H1 (cell line): ENCODE results near the gene SPAAR. TPM values are rescaled to one million over a fixed set of nuclear protein-coding genes. Genes with fewer than 3 reads are reported as not detected.

Experiments
- CTCF ChIA-PET: fragments of 300-600 bp; sonication (Branson Sonifier 250); formaldehyde crosslinking; loops from one replicate; lab custom pipeline; 2021; ENCODE audit not compliant: partially characterized antibody; lab: Charles Lee
- POLR2A ChIA-PET: fragments of 300-600 bp; sonication (Branson Sonifier 250); formaldehyde crosslinking; loops from one replicate; lab custom pipeline; 2021; ENCODE audit warnings: inconsistent platforms; ENCODE audit not compliant: partially characterized antibody; lab: Charles Lee
- DNase-seq, 2 experiments: peaks; one replicate each; pipeline versions ENCODE4 v3.0.0 to v3.0.0-alpha.2; 2010 to 2022; ENCODE audit warnings: low spot score in 2 of 2, low read depth in 1 of 2, mixed read lengths in 1 of 2
- FAIRE-seq: peaks from 2 replicates; lab custom pipeline; 2011; peaks lifted over from hg19 to GRCh38; lab: Jason Lieb, UNC
- H2AFZ ChIP-seq: 2 replicates; pipeline ENCODE4 v1.8.1; 2012; ENCODE audit warnings: low read length, inconsistent platforms
- H2AK5ac ChIP-seq: 2 replicates; pipeline ENCODE4 v1.6.1; 2013; ENCODE audit warnings: low read depth, low read length
- H2BK120ac ChIP-seq: replicated peaks from 2 replicates; pipeline ENCODE3; 2013; ENCODE audit warnings: low read depth, low read length, inconsistent platforms
- H2BK12ac ChIP-seq: 2 replicates; pipeline ENCODE4 v1.6.1; 2013; ENCODE audit warnings: low read depth, low read length
- H2BK15ac ChIP-seq: 2 replicates; pipeline ENCODE4 v1.6.1; 2013; ENCODE audit warnings: low read length
- H2BK20ac ChIP-seq: 2 replicates; pipeline ENCODE4 v1.6.1; 2013; ENCODE audit warnings: low read length
- H2BK5ac ChIP-seq: 2 replicates; pipeline ENCODE4 v1.6.1; 2013; ENCODE audit warnings: low read depth, low read length
- H3K14ac ChIP-seq: 2 replicates; pipeline ENCODE4 v1.6.1; 2013; ENCODE audit warnings: inconsistent platforms; ENCODE audit not compliant: insufficient read length
- H3K18ac ChIP-seq: 2 replicates; pipeline ENCODE4 v1.6.1; 2013; ENCODE audit warnings: low read length; ENCODE audit errors: extremely low read depth
- H3K23ac ChIP-seq: 2 replicates; pipeline ENCODE4 v1.6.1; 2013; ENCODE audit warnings: inconsistent platforms; ENCODE audit not compliant: insufficient read length
- H3K23me2 ChIP-seq: 2 replicates; pipeline ENCODE4 v1.6.1; 2013; ENCODE audit warnings: low read depth, low read length
- H3K27ac ChIP-seq: 2 replicates; pipeline ENCODE4 v1.6.1; 2011; ENCODE audit warnings: low read depth, low read length, inconsistent platforms
- H3K27me3 ChIP-seq, 4 experiments: replicated peaks in 1 of 4; 1 replicate in 1 of 4; 2 replicates in 3 of 4; pipeline versions ENCODE4 v1.6.1 to v1.8.1; 2011 to 2013; ENCODE audit warnings: low read length in 3 of 4, mild to moderate bottlenecking in 3 of 4, inconsistent platforms in 2 of 4, mixed read lengths in 2 of 4, moderate library complexity in 1 of 4; ENCODE audit not compliant: control insufficient read depth in 3 of 4, insufficient read depth in 3 of 4; ENCODE audit errors: extremely low read depth in 1 of 4
- H3K36me3 ChIP-seq, 4 experiments: 2 replicates each; pipeline versions ENCODE4 v1.6.1 to v1.8.1; 2011 to 2013; ENCODE audit warnings: mild to moderate bottlenecking in 4 of 4, low read length in 3 of 4, moderate library complexity in 2 of 4, control low read depth in 1 of 4, inconsistent platforms in 1 of 4; ENCODE audit not compliant: insufficient read depth in 4 of 4, control insufficient read depth in 2 of 4
- H3K4ac ChIP-seq: replicated peaks from 2 replicates; pipeline ENCODE3; 2013; ENCODE audit warnings: low read length, low read depth, mixed read lengths, inconsistent platforms; ENCODE audit not compliant: insufficient read length
- H3K4me1 ChIP-seq, 4 experiments: replicated peaks in 1 of 4; 1 replicate in 1 of 4; 2 replicates in 3 of 4; pipeline versions ENCODE4 v1.6.1 to v1.8.1; 2011 to 2013; ENCODE audit warnings: low read length in 3 of 4, inconsistent platforms in 2 of 4, mixed read lengths in 1 of 4; ENCODE audit not compliant: insufficient read depth in 4 of 4, control insufficient read depth in 3 of 4
- H3K4me2 ChIP-seq, 2 experiments: 2 replicates each; pipeline versions ENCODE4 v1.6.1 to v1.8.1; 2011 to 2013; ENCODE audit warnings: low read depth in 2 of 2, low read length in 2 of 2, control low read depth in 1 of 2, inconsistent platforms in 1 of 2, mild to moderate bottlenecking in 1 of 2; ENCODE audit not compliant: insufficient read depth in 1 of 2
- H3K4me3 ChIP-seq, 4 experiments: fragments of 200-600, 300-600 bp in 1 of 4; sonication (generic), shearing (Covaris generic), sonication (Bioruptor Twin) in 1 of 4; 2 replicates each; pipeline versions ENCODE4 v1.5.1 to v1.8.1; 2011 to 2016; ENCODE audit warnings: low read length in 4 of 4, low read depth in 3 of 4, control low read depth in 2 of 4, inconsistent platforms in 2 of 4, mild to moderate bottlenecking in 2 of 4, mixed read lengths in 1 of 4, moderate library complexity in 1 of 4; ENCODE audit not compliant: insufficient read depth in 2 of 4; ENCODE audit errors: extremely low read depth in 1 of 4
- H3K56ac ChIP-seq: replicated peaks from 2 replicates; pipeline ENCODE3; 2013; ENCODE audit warnings: low read depth, mild to moderate bottlenecking, mixed read lengths, low read length, inconsistent platforms; ENCODE audit not compliant: insufficient read length
- H3K79me1 ChIP-seq: 2 replicates; pipeline ENCODE4 v1.6.1; 2013; ENCODE audit warnings: low read depth, low read length, control low read depth
- H3K79me2 ChIP-seq, 2 experiments: 2 replicates each; pipeline versions ENCODE4 v1.6.1 to v1.8.1; 2012 to 2013; ENCODE audit warnings: low read length in 2 of 2, mild to moderate bottlenecking in 2 of 2, inconsistent platforms in 1 of 2; ENCODE audit not compliant: insufficient read depth in 2 of 2, control insufficient read depth in 1 of 2
- H3K9ac ChIP-seq, 4 experiments: replicated peaks in 1 of 4; 1 replicate in 1 of 4; 2 replicates in 3 of 4; pipeline versions ENCODE4 v1.6.1 to v1.8.1; 2011 to 2013; ENCODE audit warnings: low read depth in 3 of 4, low read length in 3 of 4, control low read depth in 2 of 4, mild to moderate bottlenecking in 2 of 4, moderate library complexity in 2 of 4, inconsistent platforms in 1 of 4; ENCODE audit errors: extremely low read depth in 1 of 4
- H3K9me3 ChIP-seq, 2 experiments: 2 replicates each; pipeline versions ENCODE4 v1.6.1 to v1.8.1; 2012 to 2013; ENCODE audit warnings: mild to moderate bottlenecking in 2 of 2, moderate library complexity in 2 of 2, control low read depth in 1 of 2, inconsistent platforms in 1 of 2, low read depth in 1 of 2, low read length in 1 of 2, mixed read lengths in 1 of 2; ENCODE audit not compliant: insufficient read depth in 2 of 2
- H4K20me1 ChIP-seq, 2 experiments: replicated peaks in 1 of 2; 2 replicates each; pipeline versions ENCODE3 to v1.8.1; 2011 to 2013; ENCODE audit warnings: inconsistent platforms in 2 of 2, low read length in 2 of 2, mild to moderate bottlenecking in 1 of 2; ENCODE audit not compliant: insufficient read depth in 2 of 2, control insufficient read depth in 1 of 2
- H4K5ac ChIP-seq: 2 replicates; pipeline ENCODE4 v1.6.1; 2013; ENCODE audit warnings: low read length, low read depth, mixed read lengths, inconsistent platforms; ENCODE audit not compliant: insufficient read length
- H4K8ac ChIP-seq: 2 replicates; pipeline ENCODE4 v1.8.0; 2013; ENCODE audit warnings: mild to moderate bottlenecking, moderate library complexity, low read length, inconsistent platforms; ENCODE audit not compliant: insufficient read depth; ENCODE audit errors: extremely low read depth
- H4K91ac ChIP-seq: replicated peaks from 2 replicates; pipeline ENCODE3; 2013; ENCODE audit warnings: low read length, mixed read lengths, inconsistent platforms; ENCODE audit not compliant: insufficient read length
- WGBS, 2 experiments: shearing (Covaris generic) in 1 of 2; methylation state at CpG; one replicate each; pipeline versions ENCODE4 v1.1.6 to v1.1.7; 2013 to 2015; ENCODE audit warnings: low lambda C conversion rate in 2 of 2, mixed read lengths in 2 of 2, inconsistent platforms in 1 of 2, low coverage in 1 of 2, missing lambda C conversion rate in 1 of 2; ENCODE audit not compliant: insufficient replicate concordance in 2 of 2, insufficient coverage in 1 of 2, insufficient read length in 1 of 2; ENCODE audit errors: extremely low coverage in 1 of 2, missing lambda C conversion rate in 1 of 2; 5-methylcytosine and 5-hydroxymethylcytosine counted together
- polyA plus RNA-seq, 7 experiments: library from polyadenylated mRNA; depleted of rRNA in 3 of 7; stranded (reverse) in 5 of 7; unstranded in 2 of 7; fragments of >200 nt in 5 of 7; fragments of 200-250 nt in 2 of 7; gene quantifications; 1 replicate in 5 of 7; 2 replicates in 1 of 7; 4 replicates in 1 of 7; pipeline versions ENCODE4 v1.2.1 to v1.2.3, GENCODE V29; 2011 to 2013; ENCODE audit warnings: missing spikeins in 2 of 7, mixed read lengths in 2 of 7
- total RNA-seq: library from RNA; stranded (reverse); fragmentation: NEBNext Ultra II Directional; extraction: Animal tissue kit (Norgen Biotek cat#: 25700); gene quantifications from 2 replicates; pipeline ENCODE4 v1.2.1, GENCODE V29; 2021

The SPAAR gene
- total and polyA plus RNA-seq, 2 of the 8 experiments (the other 6 are each of a cell fraction or from before 2014, with no cell fraction given), result 0.27 TPM; not detected in 1

- H2BK12ac ChIP-seq, result no peak overlapping the region
- H4K8ac ChIP-seq, result no peak overlapping the region
- H3K23me2 ChIP-seq, result no peaks in the 10 kb centered on the region
- H3K4me2 ChIP-seq, result no peak overlapping the region
- H3K9ac ChIP-seq, result no peak overlapping the region
- ChIA-PET CTCF (interaction anchor here (1.0 to 5.7 kb wide), 2 partner anchors 7 to 34 kb away, joined by 3 to 24 read pairs; no protein-coding TSS in a partner anchor), POLR2A (interaction anchor here (0.7 kb wide), 1 partner anchor 42 kb away, joined by 3 read pairs; no protein-coding TSS in a partner anchor)
- no peaks in the 10 kb centered on the region for H3K4me1 ChIP-seq
- no peaks in the 10 kb centered on the region for H3K36me3 ChIP-seq
- no peaks in the 10 kb centered on the region for H3K79me1 ChIP-seq
- no peaks in the 10 kb centered on the region for H3K9me3 ChIP-seq
- H3K4me3 ChIP-seq, result no peak overlapping the region
- no peak overlapping the region for H2BK15ac ChIP-seq
- no peak overlapping the region for H2AFZ ChIP-seq
- no peak overlapping the region for H3K27ac ChIP-seq
- FAIRE-seq, result no peak
- no peak overlapping the region for H4K5ac ChIP-seq
- peaks cover 2 to 14% (median 3%) of the 10 kb centered on the region in 4 experiments; a peak in 5 of 7 replicates for H3K27me3 ChIP-seq
- no peak overlapping the region for H3K56ac ChIP-seq
- H3K14ac ChIP-seq, result no peak overlapping the region
- no peak overlapping the region for H2BK120ac ChIP-seq
- no peaks in the 10 kb centered on the region for H3K79me2 ChIP-seq
- no peak overlapping the region for H2AK5ac ChIP-seq
- WGBS, 2 experiments, result 43% methylated on average over 2 of the region's 2 CpGs; no CpG with 5 or more reads in 1 of the 2 experiments
- H3K4ac ChIP-seq, result no peak overlapping the region
- no peaks in the 10 kb centered on the region for H4K20me1 ChIP-seq
- no peak overlapping the region for H4K91ac ChIP-seq
- H2BK5ac ChIP-seq, result no peak overlapping the region
- no peak overlapping the region for H2BK20ac ChIP-seq
- no peak for DNase-seq
- H3K23ac ChIP-seq, result no peak overlapping the region
- H3K18ac ChIP-seq, result no peak overlapping the region
Observed at GRCh38 chr9:35937227-35937626, 27.9 kb downstream of the SPAAR start.
